ENCODE measurements around the gene TOR4A.

Gene TOR4A

DNA sequence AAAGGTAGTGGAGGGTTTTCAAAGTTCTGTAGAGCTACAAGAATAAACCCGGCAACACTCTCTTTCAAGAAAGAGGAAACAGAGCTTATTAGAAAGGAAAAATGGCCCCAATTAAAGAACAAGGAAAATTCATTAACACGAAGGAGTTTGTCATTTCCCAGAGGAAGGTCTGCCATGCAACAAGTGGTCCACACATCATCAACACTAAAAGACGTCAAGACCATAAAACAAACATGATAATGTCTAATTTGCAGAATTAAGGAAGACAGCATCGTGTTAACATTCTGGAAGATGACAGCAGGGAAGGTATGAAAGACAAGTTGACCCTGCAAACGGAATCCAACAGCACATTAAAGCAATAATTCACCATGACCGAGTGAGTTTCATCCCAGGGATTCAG, 53.2 kb downstream of the TOR4A start:
- Histone ChIP-seq H3K9me3 (replicated peaks in 1 of 11) (peaks cover 5 to 31% (median 21%) of the 10 kb centered on the region in 11 experiments), H3K27me3 (no peaks in the 10 kb centered on the region), H3K4me1 (peaks cover 0 to 18% (median 6%) of the 10 kb centered on the region in 10 experiments; a peak in 9 of 20 replicates), H3K4me2 (no peak overlapping the region), H3K9ac (no peak overlapping the region), H3K4me3 (no peak overlapping the region), H4K20me1 (no peaks in the 10 kb centered on the region), H3K36me3 (peaks cover 0 to 3% (median under 1%) of the 10 kb centered on the region in 11 experiments; a peak in 6 of 22 replicates), H3K27ac (no peak overlapping the region)
- TF ChIP-seq Cebpa-rat (IDR thresholded peaks at IDR 0.05) = no peak

DNA sequence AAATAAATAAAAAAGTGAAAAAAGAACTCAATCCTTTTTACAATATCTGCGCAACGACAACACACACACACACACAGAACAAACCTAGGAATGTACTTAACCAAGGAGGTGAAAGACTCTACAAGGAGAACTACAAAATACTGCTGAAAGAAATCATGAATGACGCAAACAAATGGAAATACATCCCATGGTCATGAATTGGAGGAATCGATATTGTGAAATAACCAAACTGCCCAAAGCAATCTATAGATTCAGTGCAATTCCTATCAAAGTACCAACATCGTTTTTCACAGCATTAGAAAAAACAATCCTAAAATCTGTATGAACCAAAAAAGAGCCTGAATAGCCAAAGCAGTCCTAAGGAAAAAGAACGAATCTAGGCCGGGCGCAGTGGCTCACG, 54.4 kb downstream of the TOR4A start:
- TF ChIP-seq Cebpa-rat (IDR thresholded peaks at IDR 0.05) = peak in 1 of 11 experiments; percentile 20; a peak in 1 of 22 replicates
- no peaks in the 10 kb centered on the region for H3K27me3 ChIP-seq

More for the DNA sequence above, 54.4 kb downstream of the TOR4A start:
- peaks cover 18 to 39% (median 33%) of the 10 kb centered on the region in 11 experiments for H3K9me3 ChIP-seq (replicated peaks in 1 of 11)
- H4K20me1 ChIP-seq = no peaks in the 10 kb centered on the region
- no peak overlapping the region for H3K9ac ChIP-seq
- peaks cover 0 to 11% (median 8%) of the 10 kb centered on the region in 11 experiments; a peak in 11 of 22 replicates for H3K36me3 ChIP-seq
- H3K4me1 ChIP-seq = peaks cover 0 to 5% (median 1%) of the 10 kb centered on the region in 10 experiments; a peak in 8 of 20 replicates
- H3K4me2 ChIP-seq = no peak overlapping the region
- no peak overlapping the region for H3K27ac ChIP-seq
- H3K4me3 ChIP-seq = no peak overlapping the region
